Activated gamma-delta T cell treated with anti-CD3 and anti-CD28 coated beads, Interleukin-2, amount 50 U/mL, for 16 hours (primary cell): Measurements from ENCODE around the gene GTPBP8.
"Not testable (repeated sequence)": the region's sequence is repeated elsewhere in the genome, so short reads cannot be mapped to it uniquely, and the experiment has no call there.

Source experiments
- DNase-seq: peaks from one replicate; pipeline ENCODE4 v3.0.0-alpha.2; 2020; ENCODE audit warnings: low read depth

The GTPBP8 gene

GRCh38 chr3:113000691-113001090 is 9.9 kb downstream of the GTPBP8 start:
- DNase-seq: no peak

GRCh38 chr3:113002037-113002436 is 11.3 kb downstream of the GTPBP8 start:
- DNase-seq: no peak

- no peak for DNase-seq
Observed at GRCh38 chr3:113002679-113003078, 11.9 kb downstream of the GTPBP8 start.

- DNase-seq: no peak
Observed at GRCh38 chr3:113005611-113006010, 14.8 kb downstream of the GTPBP8 start.

GRCh38 chr3:113006359-113007056 is 15.7 kb downstream of the GTPBP8 start:
- no peak for DNase-seq

- DNase-seq: no peak
Observed at GRCh38 chr3:113008117-113008516, 17.3 kb downstream of the GTPBP8 start.

- no peak for DNase-seq
Observed at GRCh38 chr3:113013593-113013992, 22.8 kb downstream of the GTPBP8 start.

- DNase-seq: no peak
Observed at GRCh38 chr3:113018536-113019181, 27.9 kb downstream of the GTPBP8 start.

- peak; percentile 78 for DNase-seq
Observed at GRCh38 chr3:113019182-113020137, 28.7 kb downstream of the GTPBP8 start.

- DNase-seq: no peak
Observed at GRCh38 chr3:113021471-113021870, 30.7 kb downstream of the GTPBP8 start.

- no peak for DNase-seq
Observed at GRCh38 chr3:113034011-113034410, 43.2 kb downstream of the GTPBP8 start.

- peak; percentile 9 for DNase-seq
Observed at GRCh38 chr3:113035387-113035982, 44.7 kb downstream of the GTPBP8 start.

GRCh38 chr3:113038328-113038727 is 47.5 kb downstream of the GTPBP8 start:
- DNase-seq: no peak

- no peak for DNase-seq
Observed at GRCh38 chr3:113039546-113039945, 48.8 kb downstream of the GTPBP8 start.

GRCh38 chr3:113040231-113040630 is 49.4 kb downstream of the GTPBP8 start:
- DNase-seq: no peak

- no peak for DNase-seq
Observed at GRCh38 chr3:113043686-113044085, 52.9 kb downstream of the GTPBP8 start.

- not testable (repeated sequence) for DNase-seq
Observed at GRCh38 chr3:113046186-113046965, 55.6 kb downstream of the GTPBP8 start.

GRCh38 chr3:113051302-113051711 is 60.5 kb downstream of the GTPBP8 start:
- peak; percentile 85 for DNase-seq
